ENCODE results near the gene ERCC2.
"Not testable (repeated sequence)": the region's sequence is repeated elsewhere in the genome, so short reads cannot be mapped to it uniquely, and the experiment has no call there.

Gene ERCC2

GRCh38 chr19:45322311-45322710, 48.1 kb downstream of the ERCC2 start:
- no peak for DNase-seq (ENCODE audit: low read depth)
- no peak for TF ChIP-seq CTCF (IDR thresholded peaks at IDR 0.05; ENCODE audit: low read length, missing control alignments)
- no peak overlapping the region for H3K4me3 ChIP-seq (replicated peaks; ENCODE audit: low read depth, low read length)

GRCh38 chr19:45321848-45322247, 48.5 kb downstream of the ERCC2 start:
- TF ChIP-seq CTCF (IDR thresholded peaks at IDR 0.05; ENCODE audit: low read length, missing control alignments) = no peak
- H3K4me3 ChIP-seq (replicated peaks; ENCODE audit: low read depth, low read length) = no peak overlapping the region
- no peak for DNase-seq (ENCODE audit: low read depth)

GRCh38 chr19:45320997-45321775, 49.2 kb downstream of the ERCC2 start:
- DNase-seq (ENCODE audit: low read depth) = no peak
- no peak overlapping the region for H3K4me3 ChIP-seq (replicated peaks; ENCODE audit: low read depth, low read length)
- TF ChIP-seq CTCF (IDR thresholded peaks at IDR 0.05; ENCODE audit: low read length, missing control alignments) = no peak

- no peak overlapping the region for H3K4me3 ChIP-seq (replicated peaks; ENCODE audit: low read depth, low read length)
- DNase-seq (ENCODE audit: low read depth) = no peak
- TF ChIP-seq CTCF (IDR thresholded peaks at IDR 0.05; ENCODE audit: low read length, missing control alignments) = no peak
These were observed 55.1 kb downstream of the ERCC2 start for GRCh38 chr19:45315304-45315703.

- no peak overlapping the region for H3K4me3 ChIP-seq (replicated peaks; ENCODE audit: low read depth, low read length)
- DNase-seq (ENCODE audit: low read depth) = no peak
- no peak for TF ChIP-seq CTCF (IDR thresholded peaks at IDR 0.05; ENCODE audit: low read length, missing control alignments)
These were observed 55.6 kb downstream of the ERCC2 start for GRCh38 chr19:45314708-45315245.

GRCh38 chr19:45312285-45312684, 58.1 kb downstream of the ERCC2 start:
- H3K4me3 ChIP-seq (replicated peaks; ENCODE audit: low read depth, low read length); DNase-seq (ENCODE audit: low read depth): not testable (repeated sequence)

GRCh38 chr19:45311621-45312020, 58.8 kb downstream of the ERCC2 start:
- TF ChIP-seq CTCF (IDR thresholded peaks at IDR 0.05; ENCODE audit: low read length, missing control alignments) = no peak
- no peak overlapping the region for H3K4me3 ChIP-seq (replicated peaks; ENCODE audit: low read depth, low read length)
- no peak for DNase-seq (ENCODE audit: low read depth)

- not testable (repeated sequence) for DNase-seq (ENCODE audit: low read depth); H3K4me3 ChIP-seq (replicated peaks; ENCODE audit: low read depth, low read length)
These were observed 61.1 kb downstream of the ERCC2 start for GRCh38 chr19:45309322-45309721.

Data from fibroblast of pulmonary artery (primary cell).